Measurements from ENCODE around the gene MAGI3.
"Not testable (repeated sequence)": the region's sequence is repeated elsewhere in the genome, so short reads cannot be mapped to it uniquely, and the experiment has no call there.

MAGI3 gene

DNA sequence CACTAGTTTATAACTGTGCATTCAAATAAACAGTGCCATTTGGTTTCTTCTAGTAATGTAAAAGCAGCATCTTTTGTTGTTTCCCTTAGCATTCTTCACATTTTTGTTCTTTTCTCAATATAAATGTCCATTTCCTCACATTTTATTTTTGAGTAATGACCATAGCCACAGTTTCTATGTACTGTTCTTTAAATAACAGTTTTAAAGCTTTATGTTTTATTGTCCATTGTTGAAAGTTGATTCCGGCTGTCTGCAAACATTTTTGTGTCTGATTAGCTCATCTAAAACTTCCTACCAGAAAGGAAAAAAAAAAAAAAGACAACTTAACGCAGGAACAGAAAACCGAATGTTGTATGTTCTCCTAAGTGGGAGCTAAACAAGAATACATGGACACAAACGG is 139.7 kb downstream of the MAGI3 start:
- DNase-seq = no peak

DNA sequence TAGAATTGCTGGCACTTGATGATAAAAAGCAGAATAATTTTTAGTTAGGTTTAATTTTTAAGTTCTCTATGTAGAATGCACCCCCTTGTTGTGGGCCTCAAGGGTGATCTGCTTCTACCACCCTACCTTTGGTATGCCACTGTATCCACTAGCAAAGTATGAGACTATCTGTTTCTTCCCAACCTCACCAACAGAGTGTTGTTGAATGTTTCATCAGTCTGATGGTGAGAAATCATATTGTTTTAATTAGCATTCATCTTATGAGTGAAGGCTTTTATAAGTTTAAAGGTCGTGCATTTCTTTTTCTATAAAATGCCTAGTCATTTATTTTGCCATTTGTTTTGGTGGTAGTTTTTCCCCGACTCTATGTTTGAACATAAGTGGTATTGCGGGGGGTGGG is 141.0 kb downstream of the MAGI3 start:
- no peak for DNase-seq

DNA sequence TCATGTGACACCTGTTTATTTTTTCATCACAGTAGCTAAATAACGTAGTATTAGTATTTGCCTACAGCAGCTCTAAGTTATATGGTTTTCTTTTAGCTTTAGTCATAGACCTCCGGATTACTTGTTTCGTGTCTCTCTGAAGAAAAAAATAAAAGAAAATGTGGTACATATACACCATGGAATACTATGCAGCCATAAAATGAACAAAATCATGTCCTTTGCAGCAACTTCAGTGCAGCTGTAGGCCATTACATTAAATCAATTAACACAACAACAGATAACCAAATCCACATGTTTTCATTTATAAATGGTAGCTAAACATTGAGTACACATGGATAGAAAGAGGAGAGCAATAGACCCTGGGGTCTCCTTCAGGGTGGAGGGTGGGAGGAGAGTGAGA is 142.7 kb downstream of the MAGI3 start:
- DNase-seq = no peak

DNA sequence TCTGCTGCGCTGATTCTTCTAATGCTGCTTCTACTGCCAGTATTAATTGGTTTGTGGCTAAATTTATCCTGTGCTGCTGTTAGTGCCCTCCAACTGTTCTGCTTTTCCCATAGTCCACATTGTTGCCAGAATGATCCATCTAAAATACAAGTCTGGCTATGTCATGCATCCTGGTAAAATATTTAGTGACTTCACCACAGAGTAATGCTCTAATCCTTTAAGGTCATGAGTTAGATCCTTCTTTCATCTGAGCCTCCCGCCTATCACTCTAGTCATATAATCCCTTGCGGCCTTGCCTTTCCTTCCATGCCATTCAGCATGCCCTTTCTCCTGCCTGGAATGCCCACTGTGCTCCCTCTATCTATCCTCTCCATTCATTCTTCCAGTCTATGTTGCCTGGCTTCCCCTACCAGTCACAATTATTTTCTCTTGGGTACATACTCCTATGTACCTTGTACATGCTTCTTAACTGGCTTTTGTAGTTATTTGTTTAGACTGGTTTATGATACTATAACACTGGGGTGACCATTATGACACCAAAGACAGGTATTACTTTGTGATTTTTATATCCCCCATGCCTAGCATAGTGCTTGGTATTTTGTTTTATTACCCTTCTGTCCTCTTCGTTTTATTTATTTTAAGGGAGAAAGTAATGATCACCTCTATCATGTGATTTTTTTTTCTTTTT is 144.0 kb downstream of the MAGI3 start:
- no peak for DNase-seq

DNA sequence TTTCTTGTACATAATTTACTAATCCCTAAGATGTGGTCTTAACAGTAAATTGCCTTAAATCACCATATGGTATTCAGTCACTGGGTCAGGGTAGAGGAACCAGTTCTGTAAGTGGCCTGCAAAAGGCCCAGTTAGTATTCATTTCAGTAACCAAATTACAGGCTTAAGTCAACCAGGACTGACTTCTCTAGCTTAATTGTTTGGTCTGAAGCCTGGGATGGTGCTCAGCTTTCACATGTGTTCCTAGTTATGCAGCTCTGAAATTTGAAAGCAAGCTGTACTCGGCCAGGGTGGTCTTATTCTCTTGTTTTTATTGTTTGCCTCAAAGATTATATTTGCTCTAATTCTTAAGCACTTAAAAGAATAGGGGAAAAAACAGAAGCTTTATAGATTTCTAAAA is 144.6 kb downstream of the MAGI3 start:
- no peak for DNase-seq

DNA sequence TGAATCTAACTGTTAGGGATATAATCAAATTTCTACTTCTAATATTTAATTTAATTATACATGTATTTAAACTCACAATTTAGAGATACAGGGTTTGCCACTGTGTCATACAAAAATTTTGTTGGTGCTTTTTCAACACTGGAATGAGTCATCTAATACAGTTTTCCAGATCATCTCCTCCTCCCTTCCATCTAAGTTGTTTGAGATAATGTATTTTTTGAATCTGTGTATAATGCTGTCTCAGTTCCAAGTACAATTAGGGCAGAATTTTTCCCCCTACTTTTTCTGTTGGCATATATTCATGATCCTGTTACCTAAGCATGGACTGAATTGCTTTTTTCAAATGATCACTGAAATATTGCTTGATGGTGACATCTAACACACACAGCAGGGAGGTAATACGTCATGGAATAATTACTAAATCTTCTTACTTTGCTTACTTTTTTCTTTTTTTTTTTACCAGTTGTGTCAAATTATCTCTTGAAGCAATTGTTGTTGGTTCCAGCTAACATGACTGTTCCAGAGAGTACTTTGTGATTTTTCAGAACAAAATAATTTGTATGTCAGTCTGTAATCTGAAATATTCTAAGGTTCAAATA is 146.0 kb downstream of the MAGI3 start:
- no peak for DNase-seq

DNA sequence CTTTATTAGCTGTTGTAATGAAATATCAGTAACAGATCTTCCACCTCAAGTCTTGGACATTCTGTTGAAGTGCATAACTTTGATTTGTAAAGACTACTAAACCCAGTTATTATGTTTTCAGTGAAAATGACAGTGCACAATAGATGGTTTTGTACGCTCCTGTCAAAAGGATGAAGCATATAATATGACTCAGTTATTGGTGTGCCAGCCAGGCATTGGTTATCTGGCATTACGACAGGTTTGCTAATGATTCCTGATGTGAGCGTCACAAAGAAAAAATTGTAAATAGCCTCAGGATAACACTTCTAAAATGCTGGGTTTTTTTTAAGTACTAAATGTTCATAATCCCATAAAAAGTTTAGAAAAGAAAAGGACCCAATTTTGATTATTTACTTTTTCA is 147.9 kb downstream of the MAGI3 start:
- DNase-seq = no peak

DNA sequence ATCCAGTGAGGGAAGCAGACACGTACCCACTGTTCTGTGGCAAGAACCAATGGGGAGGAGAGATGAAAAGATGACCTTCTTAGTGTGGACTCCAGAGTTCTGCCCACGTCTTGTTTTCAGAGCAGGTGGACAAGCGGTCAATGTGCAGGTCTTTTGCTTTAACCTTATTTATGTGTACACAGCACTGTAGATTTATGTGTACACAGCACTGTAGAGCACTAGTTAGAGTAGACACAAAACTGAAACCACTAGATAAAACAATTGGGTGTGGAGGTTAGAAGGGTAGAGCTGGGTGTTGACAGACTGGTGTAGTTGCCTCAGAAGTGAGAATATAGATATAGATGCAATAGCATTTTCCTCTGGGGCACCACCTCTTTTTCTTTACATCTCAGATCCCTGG is 150.0 kb downstream of the MAGI3 start:
- no peak for DNase-seq

DNA sequence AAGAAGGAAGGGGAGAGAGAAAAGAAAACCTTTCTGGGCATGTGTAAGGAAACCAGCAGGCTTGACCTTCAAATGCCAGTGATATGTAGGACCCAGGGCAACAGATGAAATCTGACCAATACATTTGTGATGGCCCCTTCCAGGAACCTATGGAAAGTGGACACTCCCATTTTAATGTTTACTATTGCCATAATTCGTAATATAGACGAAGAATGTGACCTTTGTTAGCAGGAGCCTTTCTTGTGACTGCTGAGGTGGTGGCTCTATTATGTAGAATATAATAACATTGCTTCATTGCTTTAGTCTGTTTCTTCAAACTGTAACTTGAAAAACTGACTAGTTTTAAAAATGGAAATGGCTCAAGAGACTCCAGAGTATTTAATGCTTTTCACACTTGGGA is 150.8 kb downstream of the MAGI3 start:
- no peak for DNase-seq

DNA sequence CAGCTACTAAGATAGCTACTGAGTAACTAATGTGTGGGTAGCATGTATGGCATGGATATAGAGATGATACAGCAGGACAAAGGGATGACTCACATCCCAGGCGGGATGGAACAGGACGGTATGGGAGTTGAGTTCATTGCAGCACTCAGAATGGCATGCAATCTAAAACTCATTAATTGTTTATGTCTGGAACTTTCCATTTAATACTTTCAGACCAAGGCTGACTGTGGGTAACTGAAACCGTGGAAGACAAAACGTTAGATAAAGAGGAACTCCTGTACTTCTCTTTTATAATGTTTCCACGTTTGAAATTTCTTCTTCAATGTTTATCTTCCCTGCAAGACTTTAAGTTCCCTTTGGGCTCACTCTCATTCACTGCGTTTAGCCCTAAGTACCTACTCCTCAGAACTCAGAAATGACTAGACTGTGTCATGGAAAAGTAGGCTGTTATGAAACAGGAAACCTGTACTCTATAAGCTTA is 151.9 kb downstream of the MAGI3 start:
- DNase-seq = no peak

DNA sequence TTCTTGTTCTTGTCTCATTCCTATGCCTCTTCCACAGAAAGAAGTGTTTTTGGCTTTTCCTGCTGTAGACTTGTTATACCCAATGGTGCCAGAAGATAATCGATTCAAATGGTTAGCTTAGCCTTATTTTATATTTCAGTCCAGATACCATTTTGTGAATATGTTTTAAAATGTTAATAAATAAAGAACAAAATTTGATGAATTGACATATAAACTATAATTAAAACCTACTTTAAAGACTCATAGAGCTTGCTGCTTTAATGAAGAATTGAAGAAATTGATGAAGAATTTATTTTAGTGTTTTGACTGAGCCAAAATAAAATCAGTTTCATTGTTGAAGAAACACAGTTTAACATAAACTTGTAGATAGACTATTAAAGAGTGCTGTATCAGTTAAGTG is 152.8 kb downstream of the MAGI3 start:
- no peak for DNase-seq

DNA sequence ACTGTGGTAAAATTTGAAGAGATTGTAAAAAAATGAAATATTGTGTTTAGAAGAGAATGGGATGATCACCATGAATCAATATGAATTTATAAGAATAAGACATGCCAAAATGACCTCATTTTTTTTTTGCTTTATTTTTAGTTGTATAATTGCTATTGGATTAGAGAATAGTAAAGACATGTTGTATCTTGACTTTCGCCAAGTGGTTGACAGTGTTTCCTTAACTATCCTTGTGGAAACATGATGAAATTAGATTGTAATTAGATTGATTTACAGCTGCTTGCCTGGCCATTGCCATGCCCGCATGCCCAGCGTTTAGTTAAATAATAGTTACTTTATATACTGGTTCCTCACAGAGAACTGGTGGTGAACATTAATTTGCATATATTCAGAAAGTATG is 154.9 kb downstream of the MAGI3 start:
- DNase-seq = no peak

DNA sequence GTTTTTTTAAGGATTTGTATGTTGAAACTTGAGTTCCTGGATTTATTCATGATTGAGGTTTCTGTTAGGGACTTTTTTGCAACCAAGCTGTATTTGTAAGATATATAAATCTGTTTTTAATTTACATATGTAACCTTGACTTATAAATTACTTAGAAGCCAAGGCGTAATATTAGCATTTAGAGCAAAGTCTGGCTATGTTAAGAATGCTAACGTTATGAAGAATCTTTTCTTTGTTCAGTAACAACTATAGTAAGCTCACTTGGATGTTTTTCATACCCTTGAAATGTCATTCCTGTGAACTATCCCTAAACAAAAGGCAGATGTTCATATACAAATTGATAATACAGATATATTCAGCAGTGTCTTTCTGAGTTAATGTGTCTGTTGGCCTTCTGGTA is 155.3 kb downstream of the MAGI3 start:
- no peak for DNase-seq

DNA sequence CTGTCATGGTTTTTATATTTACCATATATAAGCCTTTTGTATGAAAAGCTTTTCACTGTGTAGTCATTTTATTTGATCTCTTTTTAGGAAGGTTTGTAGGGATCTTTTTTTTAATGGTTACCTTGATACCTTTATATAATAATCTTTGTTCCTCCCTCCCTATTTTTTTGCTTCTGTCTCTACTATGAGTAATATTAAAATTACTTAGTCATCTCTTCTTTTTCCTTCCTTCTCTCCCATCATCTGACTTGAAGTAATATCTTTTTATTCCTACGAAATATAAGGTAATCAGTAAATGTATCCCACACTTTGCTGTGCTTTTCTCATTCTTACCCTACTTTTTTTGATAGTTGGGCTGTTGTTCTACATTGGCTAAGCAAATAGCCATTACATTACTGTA is 161.4 kb downstream of the MAGI3 start:
- DNase-seq = no peak

DNA sequence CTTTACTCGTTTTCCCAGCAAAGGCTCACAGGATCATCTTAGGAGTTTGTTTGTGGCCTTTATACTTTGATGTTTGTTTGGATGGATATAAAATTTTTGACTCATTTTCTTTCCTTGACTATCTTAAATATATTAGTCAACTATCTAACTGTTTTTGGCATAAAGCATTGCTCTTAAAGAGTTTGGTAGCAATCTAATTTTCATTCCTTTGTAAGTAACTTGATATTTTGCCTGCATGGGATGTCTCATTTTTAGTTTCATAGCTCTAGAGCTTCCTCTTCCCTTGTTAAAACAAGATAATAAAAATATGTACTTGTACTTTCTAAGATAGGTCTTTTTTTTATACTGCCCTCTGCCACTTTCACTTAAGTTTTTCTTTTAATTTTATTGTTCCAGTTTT is 161.9 kb downstream of the MAGI3 start:
- DNase-seq = no peak

DNA sequence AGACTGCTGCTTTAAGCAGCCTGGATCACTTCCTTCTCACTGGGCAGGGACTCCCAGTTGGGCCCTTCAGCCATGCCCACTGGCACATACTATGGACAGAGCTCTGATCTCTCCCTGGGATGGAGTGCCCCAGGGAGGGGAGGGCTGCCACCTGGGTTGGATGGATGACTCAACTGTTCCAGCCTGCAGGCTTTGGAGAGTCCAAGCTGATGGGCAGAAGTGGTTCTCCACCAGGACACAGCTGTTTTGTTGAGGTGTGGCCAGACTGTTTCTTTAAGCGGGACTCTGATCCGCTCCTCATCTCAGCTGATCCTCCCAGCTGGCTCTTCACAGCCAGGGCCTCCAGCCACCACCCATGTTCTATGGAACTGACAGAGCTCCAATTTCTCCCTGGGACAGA is 166.9 kb downstream of the MAGI3 start:
- no peak for DNase-seq

DNA sequence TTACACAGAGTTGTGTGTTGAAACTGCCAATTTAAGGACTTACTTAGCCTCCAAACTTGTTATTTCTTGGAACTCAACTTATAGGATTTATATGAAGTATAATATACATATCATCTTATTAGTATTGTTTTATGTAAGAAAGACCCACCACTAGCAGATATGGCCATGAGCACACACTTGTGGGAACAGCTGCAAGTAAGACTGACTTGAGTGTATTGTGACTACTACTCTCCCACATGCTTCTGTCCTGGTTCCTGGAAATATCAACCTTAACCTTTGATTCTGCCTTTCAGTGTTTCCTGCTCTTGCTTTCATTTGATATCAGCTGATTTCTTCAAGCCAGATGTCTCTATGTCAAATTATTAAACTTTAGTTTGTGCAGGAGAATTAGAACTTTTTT is 175.3 kb downstream of the MAGI3 start:
- DNase-seq = no peak

DNA sequence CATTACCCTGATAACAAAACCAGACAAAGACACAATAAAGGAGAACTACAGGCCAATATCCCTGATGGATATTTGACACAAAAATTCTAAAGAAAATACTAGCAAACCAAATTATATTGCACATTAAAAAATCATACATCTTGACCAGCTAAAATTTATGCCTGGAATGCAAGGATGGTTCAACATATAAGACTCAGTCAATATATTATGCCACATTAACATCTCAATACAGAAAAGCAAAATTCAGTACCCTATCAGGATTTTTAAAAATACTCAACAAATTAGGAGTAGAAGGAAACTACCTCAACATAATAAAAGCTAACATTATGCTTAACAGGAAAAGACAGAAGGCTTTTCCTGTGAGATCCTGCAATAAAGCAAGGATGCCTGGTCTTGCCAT is 177.1 kb downstream of the MAGI3 start:
- DNase-seq = no peak

DNA sequence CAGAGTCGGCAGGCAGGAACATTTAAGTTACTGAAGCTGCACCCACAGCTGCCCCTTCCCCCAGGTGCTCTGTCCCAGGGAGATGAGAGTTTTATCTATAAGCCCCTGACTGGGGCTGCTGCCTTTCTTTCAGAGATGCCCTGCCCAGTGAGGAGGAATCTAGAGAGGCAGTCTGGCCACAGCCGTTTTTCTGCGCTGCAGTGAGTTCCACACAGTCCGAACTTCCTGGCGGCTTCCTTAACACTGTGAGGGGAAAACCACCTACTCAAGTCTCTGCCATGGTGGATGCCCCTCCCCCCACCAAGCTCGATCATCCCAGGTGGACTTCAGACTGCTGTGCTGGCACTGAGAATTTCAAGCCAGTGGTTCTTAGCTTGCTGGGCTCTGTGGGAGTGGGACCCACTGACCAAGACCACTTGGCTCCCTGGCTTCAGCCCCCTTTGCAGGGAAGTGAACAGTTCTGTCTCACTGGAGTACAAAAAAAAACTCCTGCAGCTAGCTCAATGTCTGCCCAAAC is 185.5 kb downstream of the MAGI3 start:
- DNase-seq = not testable (repeated sequence)

DNA sequence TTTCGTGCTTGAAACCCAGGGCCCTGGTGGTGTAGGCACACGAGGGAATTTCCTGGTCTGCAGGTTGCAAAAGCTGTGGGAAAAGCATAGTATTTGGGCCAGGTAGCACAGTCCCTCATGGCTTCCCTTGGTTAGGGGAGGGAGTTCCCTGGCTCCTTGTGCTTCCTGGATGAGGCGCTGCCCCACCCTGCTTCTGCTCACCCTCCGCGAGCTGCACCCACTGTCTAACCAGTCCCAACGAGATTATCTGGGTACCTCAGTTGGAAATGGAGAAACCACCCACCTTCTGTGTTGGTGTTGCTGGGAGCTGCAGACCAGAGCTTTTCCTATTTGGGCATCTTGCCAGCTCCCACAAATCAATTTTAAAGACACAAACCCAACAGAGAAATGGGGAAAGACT is 186.0 kb downstream of the MAGI3 start:
- DNase-seq = no peak

DNA sequence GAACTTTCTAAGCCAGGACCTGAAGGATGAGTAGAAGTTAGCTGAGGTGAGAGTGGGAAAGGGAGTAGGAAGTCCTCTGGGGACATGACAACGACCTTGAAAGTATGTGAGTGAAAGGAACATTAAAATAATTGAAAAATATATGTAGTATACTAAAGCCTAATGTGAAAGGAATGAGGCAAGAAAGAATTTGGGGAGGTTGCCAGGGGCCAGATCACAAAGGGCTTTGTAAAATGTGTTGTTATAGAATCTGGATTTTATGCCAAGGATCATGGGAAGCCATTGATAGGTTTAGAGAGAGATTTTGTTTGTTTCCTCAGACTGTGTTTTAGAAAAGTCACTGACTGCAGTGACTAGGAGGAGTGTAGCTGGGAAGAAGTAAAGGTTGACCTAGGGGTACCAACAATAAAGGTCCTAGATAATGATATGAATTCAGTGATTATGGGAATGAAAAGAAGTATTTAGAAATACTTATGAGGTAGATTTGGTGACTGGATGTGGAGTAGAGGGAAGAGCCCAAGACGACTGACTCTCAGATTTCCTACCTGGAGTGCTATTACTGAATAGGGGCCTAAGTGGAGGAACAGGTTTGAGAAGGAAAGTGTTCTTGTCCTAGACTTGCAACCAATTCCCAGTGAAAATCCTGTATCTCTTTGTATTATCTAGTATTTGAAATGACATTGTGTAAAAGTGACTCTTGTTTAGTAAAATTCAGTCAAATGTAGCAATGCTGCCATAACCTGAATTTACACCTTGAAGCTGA is 189.1 kb downstream of the MAGI3 start:
- DNase-seq = no peak

DNA sequence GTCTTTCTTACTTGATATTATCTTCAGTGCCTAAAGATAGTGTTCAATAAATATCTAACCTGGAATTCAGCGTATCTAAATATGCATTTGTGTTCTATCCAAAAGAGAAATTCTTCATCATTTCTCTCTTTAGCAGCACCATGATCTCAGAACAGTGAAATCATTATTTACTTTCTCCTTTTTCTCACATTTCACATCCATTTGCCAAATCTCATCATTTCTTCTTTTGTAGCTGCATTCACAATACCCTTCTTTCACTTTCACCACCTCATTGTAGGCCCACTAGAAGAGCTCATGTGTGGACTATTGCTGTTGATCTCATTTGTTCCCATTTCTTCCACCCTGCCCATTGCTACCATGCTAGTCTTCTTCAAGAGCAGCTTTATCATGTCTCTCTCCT is 191.0 kb downstream of the MAGI3 start:
- no peak for DNase-seq

DNA sequence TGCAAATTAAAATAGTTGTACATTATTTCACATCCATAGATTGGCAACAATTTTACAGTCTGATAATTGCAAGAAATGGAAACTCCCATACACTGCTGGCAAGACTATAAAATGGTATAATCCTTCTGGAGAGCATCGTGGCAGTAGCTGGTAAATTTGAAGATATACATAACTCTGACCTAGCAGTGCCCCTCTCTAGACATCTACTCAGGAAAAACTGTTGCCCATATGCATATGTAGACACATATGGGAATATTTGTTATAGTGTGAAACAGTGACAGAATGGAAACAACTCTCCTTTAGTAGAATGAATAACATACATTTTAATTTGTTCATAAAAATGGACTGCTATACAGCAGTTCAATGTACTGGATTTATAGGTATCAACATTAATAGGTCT is 191.8 kb downstream of the MAGI3 start:
- DNase-seq = no peak

DNA sequence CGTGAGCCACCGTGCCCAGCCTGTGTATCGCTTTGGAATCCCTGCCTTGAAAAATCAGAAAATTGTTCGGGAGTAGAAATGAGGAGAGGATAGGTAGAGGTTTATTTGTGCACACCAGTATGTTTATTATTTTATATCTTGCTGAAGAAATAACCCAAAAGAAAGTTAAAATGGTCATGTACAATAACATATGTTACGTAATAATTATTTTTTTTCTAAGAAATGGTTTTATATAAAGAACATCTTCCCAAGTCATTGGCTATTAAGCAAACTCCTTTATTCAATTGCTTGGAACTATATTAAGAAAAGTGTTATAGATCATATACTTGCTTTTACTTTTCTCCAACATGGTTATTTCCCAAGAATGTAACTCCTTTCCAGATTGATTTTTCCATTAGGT is 197.2 kb downstream of the MAGI3 start:
- DNase-seq = no peak

Measured in stimulated activated CD4-positive, alpha-beta T cell treated with anti-CD3 and anti-CD28 coated beads, Interleukin-4, amount 100 ng/mL, for 24 hours (primary cell).